GM18511 (cell line): ENCODE results near the gene INPP5F.

ENCODE experiments used
- ATAC-seq: cut with Tn5 transposase; IDR thresholded peaks from one replicate; pipeline ENCODE4 v1.9.1; 2021; ENCODE audit warnings: mild to moderate bottlenecking, moderate library complexity; ENCODE audit not compliant: unreplicated experiment

The INPP5F gene

DNA sequence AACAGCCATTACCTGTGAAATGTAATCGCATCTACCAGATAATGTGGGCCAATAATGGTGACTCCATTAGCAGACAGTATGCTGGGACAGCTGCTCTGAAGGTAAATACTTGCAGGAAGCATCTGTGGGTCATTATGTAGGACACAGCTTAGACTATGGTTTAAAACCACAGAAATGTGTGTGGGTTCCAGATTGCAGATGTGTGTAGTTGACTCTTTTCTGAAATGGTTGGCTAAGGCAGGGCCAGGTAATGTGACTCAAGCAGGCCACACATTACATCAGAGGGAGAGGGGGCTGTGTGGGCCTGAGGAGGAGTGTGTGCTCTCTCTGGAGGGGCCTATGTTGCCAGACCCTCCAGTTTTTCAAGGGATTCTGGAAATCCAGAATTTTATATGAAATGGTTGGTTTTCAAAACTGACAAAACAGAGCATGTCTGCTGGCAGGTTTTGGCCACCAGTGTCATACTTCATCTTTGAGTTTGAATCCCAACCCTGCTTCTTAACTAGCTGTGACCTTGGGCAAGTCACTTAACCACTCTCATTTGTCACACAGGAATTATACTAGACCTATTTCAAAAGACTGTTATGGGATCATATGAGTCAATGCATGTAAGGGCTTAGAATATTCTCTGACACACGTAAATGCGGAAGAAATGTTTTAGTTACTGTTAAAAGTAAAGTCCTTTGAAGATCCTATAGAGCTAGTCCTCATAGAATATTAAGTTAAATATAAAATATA, 82.3 kb downstream of the INPP5F start:
- ATAC-seq = no peak

DNA sequence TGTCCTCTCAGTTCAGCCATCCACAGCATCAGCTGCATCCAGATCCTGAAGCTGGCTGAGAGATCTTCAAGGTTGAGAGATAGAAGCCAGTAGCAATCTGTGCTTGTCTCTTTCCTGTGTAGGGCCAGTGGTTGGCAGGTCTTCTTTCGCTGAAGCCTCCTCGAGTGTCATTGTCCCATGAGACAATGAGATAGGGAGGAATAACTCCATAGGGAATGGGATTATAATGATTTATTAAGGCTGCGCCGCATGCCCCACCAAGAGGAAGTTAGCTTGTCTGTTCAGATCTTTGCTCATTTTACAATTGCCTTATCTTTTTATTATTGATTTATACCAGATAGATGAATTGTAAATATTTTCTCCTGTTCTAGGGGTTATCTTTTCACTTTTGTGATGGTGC, 85.3 kb downstream of the INPP5F start:
- ATAC-seq = no peak

DNA sequence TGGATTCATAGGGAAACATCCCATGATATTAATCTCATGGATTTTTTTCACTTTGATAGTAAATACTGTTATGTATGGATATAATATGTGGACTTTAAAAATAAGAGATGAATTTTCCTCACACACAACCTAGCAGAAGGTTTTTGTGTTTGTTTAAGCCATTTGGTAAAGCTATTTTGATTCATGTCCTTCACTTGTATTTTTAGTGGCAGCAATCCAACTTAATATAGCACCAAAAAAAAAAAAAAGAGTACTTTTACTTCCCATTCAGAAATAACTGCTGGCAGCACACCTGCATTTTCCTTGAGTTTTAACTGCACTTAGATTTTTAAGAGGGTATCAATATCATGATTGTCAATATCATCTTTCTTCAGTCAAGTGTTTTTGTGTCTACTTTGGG, 86.8 kb downstream of the INPP5F start:
- no peak for ATAC-seq

DNA sequence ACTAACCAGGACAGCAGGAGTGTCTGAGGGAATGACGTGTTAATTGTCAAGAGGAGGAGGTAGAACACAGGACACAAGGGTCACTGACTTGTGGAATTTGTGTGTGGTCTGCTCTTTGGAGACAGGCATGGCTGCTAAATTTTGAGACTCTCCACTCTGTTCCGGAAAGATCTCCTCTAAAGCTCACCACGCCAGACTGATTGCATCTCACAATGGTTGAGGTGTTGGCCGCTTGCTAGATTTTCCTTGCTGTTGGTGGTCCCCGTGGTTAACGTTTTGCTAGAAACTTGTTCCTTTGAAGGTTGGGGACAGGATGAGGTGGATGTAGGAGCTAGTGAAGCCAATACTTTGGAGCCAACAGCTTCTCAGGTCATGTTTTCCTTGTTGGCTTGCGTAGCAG, 89.8 kb downstream of the INPP5F start:
- ATAC-seq = no peak

DNA sequence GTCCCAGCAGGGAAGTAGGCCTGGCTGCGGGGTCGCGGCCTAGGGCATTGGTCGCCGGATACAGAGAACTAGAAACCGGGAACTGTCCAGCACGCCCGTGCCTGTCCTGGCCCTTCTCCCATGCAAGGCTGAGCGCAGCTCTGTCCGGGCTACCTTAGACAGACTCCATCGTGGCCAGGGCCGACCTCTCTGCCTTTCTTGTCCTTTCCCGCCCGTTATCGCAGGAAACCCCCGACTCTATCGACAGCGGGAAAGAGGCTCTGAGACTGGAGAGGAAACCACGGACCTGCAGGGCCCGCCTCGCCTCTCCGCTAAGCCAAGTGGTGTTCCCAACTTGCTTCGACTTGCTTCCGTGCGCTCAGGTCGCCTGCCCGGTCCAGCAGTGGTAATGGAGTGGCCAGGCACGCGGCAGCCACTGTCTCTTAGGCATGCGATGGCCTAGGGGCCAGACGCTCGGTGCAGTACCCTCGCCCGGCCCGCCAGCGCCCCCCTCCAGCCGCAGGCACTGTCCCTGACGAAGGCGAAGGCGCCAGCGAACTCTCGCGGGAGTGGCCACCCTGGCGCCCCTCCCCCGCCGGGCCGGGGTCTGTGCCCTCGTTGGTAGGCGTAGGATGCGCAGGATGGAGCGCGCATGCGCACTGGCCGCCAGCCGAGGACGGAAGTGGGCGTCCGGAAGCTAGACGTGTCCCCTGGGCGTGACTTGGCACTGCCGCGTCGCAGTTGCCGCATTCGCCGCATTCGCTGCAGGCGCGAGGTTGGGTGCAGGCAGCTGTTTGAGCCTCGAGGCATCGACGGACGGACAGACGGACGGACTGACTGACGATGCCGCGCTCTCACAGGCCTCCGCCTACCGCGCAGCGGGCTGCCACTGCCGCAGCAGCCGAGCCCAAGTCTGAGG, 92.4 kb downstream of the INPP5F start:
- no peak for ATAC-seq

DNA sequence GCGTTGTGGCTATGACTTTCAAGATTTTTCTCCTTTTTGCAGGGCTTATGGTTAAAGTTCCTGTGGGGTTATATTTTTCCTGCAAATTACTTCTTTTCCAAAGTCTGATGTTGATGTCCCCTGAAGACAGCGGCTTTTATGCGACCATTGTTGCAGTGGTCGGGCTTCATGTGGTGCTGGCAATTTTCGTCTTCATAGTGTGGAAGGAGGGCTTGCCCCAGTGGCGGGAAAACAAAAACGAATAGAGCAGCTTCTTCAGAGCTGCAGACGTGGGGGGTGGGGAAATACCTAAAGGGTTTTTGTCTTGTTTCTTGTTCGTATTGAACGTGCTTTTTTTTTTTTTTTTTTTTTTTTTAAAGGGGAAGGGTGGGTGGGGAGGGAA, 93.0 kb downstream of the INPP5F start:
- ATAC-seq = no peak

DNA sequence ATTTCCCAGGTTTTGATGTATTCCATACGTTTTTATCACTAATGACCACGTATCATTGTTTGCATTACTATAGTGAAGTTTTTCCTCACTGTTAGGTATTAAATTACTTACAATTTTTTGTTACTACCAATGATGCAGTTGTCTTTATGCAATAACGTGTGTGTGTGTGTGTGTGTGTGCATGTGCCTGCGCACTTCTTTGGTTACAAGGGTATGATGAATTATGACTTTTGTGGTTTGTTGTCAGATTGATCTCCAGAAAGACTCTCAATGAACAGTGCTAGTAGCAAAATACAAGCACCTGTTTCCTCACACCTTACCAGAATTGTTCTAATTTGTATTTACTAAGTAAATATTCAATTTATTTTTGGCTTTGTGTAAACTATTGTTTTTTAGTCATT, 95.3 kb downstream of the INPP5F start:
- no peak for ATAC-seq

DNA sequence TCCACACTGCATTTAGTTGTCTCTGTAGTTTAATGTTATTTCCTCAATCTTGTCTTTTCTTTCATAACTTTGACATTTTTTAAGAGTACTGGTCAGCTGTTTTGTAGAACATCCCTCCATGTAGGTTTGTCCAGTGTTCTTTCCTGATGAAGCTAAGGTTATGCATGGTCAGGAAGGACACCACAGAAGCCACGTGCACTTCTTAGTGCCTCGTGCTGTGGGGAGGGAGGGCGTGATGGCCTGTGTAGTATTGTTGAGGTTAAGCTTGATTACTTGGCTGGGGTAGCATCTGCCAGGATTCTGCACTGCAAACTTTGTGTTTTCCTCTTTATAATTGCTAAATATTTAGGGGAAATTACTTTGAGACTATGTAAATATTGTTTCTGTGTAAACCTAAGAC, 98.4 kb downstream of the INPP5F start:
- ATAC-seq = no peak

DNA sequence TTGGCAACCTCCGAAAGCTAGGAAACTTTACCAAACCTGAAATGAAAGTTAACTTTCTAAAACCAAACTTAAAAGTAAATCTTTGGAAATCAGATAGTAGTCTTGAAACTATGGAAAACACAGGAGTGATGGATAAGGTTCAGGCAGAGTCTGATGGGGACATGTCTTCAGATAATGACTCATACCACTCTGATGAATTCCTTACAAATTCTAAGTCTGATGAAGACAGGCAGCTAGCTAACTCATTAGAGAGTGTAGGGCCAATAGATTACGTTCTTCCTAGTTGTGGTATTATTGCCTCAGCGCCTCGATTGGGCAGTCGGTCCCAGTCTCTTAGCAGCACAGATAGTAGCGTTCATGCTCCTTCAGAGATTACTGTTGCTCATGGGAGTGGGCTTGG, 100.9 kb downstream of the INPP5F start:
- no peak for ATAC-seq

DNA sequence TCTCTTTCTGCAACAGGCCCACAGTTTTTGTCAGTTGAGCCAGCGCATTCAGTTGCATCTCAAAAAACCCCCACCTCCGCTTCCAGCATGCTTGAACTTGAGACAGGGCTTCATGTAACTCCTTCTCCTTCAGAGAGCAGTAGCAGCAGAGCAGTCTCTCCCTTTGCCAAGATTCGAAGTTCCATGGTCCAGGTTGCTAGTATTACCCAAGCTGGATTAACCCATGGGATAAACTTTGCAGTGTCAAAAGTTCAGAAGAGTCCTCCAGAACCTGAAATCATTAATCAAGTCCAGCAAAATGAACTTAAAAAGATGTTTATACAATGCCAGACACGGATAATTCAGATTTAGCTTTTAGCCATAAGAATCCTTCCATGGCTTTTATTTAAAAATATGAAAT, 101.6 kb downstream of the INPP5F start:
- no peak for ATAC-seq

DNA sequence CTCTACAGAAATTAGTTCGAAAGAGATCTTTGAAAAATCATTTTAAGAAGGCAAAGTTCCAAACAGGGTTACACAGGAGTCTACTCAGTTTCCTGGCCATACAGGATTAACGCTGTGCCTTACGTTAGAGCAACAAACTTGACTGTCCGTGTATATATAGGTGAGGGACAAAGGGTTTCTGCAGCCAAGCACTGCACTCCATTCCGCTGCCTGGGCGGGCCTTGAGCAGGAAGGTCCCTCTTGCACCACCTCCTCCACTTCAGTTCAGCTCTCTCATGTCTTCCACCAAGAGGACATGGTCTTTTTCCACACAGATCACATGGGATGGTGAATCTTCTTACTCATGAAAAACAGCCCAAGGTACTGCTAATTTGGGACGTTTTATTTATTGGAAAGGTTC, 103.6 kb downstream of the INPP5F start:
- no peak for ATAC-seq

DNA sequence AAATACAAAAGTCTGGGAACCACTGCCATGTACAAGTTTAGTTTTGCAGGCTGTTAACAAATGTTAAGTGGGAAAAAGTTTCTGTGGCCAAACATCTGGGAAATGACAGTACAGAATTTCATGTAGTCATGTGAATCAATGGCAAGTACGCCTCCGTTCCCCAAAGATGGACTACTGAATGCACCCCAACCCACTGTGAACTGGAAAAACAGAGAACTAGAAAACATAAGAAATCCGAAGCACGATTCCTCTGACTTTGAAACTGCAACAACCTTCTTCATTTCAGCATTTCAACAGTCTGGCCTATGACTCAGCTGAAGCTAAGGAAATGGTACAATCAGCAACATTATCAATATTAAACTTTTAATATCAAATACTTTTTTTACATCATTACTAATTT, 105.0 kb downstream of the INPP5F start:
- ATAC-seq = no peak

DNA sequence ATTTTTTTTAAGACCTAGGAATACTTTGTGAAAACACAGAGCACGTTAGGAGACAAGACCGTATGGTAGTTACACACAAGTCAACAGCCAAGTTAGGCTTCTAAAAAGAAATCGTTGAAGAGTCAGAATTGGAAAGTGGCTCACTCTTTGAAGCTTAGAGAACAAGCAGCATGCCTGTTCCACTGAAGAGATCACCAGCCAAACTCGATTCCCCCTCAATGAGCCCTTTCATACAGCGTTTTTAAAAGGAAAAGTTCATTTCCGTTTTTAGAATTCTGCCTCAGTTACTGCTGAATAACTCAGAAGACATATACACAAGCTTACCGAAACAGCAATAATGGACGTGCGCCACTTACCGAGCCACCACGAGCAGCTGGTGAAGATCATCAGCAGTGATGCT, 105.8 kb downstream of the INPP5F start:
- no peak for ATAC-seq

DNA sequence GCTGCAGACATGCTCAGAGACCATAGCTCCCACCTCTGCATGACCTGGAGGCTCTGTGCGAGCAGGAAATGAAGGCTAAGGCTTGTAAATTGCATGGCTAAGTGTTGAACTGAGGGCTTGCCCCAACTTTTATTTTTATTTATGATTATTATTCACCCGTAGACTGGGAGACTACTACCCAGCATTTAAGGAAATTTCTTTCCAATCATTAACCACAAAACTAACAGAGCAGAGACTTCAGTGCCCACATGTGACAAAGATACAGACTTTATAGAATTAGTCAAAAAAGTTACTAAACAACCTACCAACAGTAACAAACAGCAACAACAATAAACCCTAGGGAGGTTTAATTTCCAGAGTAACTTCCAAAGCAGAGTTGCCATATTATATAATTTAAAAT, 107.1 kb downstream of the INPP5F start:
- no peak for ATAC-seq

DNA sequence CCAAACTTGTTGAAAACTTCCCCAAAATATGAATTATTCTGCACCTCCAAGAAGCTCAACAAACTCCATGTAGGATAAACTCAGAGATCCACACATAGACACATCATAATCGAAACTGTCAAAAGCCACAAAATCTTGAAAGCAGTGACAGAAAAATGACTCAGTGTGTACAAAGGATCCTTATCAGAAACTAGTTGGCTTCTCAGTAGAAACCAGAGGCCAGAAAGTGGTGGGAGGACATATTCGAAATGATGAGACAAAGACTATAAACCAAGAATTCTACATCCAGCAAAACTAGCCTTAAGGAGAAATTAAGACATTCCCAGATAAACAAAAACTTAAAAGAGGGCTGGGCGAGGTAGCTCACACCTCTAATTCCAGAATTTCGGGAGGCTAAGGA, 108.3 kb downstream of the INPP5F start:
- no peak for ATAC-seq

DNA sequence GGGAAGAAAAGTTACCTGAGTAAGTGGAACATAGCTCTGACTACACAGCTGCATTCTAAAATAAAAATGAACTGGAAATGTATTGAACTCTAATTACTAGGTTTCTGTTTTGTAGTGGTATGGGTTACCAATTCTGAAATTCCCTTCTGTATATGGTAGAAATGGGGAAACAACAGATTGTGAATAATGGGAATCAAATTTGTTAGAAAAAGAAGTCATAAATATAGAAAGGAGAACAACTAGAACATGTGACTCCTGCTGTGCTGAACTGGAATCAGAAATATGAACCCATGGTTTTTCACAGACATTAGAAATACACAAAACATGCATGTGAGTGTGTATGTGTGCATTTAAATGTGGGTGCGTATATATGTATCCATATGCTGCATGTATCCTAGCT, 119.8 kb downstream of the INPP5F start:
- ATAC-seq = no peak

DNA sequence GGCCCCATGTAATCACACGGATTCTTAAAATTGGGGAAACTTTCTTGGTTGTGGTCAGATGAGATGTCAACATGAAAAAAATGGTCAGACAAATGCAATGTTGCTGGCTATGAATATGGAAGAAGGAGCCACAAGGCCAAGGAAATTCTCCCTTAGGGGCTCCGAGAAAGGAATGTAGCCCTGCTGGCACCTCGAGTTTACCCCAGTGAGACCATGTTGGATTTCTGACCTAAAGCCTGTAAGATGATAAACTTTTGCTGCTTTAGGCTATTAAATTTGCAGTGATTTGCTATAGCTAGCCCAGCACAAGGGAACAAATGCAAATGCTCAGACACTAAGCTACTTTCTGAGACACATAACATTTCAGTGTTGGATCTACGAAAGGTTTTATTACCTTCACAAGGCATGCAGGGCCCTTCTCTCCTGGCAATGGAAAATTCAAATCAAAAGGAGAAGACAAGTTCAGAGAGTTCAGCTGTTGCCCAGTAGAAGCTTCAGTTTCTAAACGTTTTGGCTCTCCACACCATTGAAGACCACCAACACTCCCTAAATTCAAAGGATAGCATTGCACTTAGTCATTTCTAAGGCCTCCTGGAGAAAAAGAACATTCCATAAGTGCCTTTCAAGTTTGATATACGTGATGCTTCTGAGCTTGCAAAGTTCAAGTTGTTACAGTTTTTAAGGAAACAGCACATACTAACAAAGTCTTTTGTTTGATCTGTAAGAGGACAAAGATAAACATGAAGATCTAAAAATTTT, 123.4 kb downstream of the INPP5F start:
- ATAC-seq = no peak

DNA sequence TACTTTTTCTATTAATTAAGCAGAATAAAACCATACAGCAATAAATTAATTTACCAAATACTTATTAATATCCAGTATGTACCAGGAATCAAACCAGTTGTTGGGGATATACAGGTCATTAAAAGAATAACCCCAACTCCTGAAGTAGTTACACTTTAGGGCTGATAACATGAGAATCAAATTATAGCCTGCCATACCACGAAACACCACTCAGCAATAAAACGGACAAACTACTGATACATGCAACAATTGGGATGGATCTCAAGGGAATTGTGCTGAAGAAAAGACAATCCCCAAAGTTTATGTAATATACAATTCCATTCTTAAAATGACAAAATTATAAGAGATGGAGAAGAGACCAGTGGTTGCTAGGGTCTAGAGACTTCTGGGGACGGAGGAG, 124.1 kb downstream of the INPP5F start:
- ATAC-seq = no peak

DNA sequence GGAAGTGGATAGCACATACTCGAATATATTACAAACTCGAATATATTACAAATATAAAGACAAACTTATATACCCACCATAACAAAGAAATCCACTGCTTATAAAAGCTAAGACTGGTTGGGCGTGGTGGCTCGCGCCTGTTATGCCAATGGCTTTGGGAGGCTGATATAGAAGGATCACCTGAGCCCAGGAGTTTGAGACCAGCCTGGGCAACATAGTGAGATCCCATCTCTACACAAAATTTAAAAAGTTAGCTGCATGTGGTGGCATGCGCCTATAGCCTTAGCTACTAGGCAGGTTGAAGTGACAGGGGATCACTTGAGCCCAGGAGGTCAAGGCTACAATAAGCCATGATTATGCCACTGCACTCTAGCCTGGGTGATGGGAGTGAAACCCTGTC, 126.4 kb downstream of the INPP5F start:
- ATAC-seq = no peak

DNA sequence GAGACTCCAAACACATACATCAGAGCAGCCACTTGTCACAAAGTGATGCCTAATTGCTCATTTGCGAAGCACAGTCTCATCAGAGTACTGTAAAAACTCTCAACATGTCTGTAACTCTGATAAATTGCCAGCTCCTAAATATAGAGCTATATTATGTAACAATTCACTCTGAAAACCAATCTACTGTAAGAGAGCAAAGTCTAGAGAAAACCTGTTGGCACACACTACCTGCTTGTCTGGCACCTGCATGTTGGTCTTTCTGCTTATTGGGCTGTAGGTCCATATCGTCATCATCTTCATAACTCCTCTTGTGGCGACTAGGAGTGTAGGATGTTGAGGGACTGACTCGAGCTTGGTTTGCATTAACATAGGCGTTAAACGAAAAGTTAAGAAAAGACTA, 127.0 kb downstream of the INPP5F start:
- ATAC-seq = no peak

DNA sequence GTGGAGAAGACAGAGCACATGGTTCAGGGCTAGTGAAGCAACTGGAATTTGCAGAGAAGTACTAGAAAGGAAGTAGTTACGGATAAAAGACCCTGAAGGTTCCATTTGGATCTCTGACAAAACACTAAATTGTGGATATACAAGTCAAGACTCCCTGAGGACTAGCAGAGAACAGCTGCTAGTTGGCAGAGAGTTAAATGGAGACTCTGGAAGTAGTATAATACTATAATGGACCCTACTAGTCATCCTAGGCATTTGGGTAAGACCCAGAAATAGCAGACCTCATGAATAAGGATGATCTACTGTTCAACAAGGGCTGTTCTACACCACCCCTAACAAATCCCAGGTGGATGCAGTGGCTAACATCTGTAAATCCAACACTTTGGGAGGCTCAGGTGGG, 127.7 kb downstream of the INPP5F start:
- no peak for ATAC-seq

DNA sequence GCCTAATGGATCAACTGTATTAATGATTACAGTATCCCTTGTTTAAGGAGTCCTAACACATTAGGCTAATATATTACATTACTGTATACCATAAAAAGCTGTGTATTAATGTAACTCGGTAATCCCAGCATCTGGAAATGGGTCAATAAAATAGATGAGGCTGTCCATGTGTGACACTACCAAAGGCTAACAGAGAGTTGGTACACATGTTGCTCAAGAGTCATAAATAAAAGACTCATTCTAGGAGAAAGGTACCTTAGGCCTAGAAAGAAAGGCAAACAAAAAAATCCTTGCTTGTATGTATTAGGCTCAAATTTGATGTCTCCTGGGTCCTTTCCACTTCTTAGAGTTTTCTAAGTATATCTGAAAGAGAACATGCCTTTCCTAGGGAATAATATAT, 132.2 kb downstream of the INPP5F start:
- no peak for ATAC-seq
